Activated naive CD8-positive, alpha-beta T cell treated with anti-CD3 and anti-CD28 coated beads, Interleukin-2, amount 10 ng/mL, durations not matched to agents 7 days and 5 days (primary cell): ENCODE data around the gene FMNL2. TPM values are rescaled to one million over a fixed set of nuclear protein-coding genes. Genes with fewer than 3 reads are reported as not detected.

ENCODE experiments used
- ATAC-seq: fragments of 150-1000 bp; cut with Tn5 transposase; one replicate; pipeline ENCODE4 v1.10.0; 2021; ENCODE audit warnings: low read depth, moderate library complexity
- POLR2A ChIA-PET: fragments of 350-600 bp; sonication (Branson Sonifier 250); formaldehyde crosslinking; loops from one replicate; lab custom pipeline; 2021; ENCODE audit warnings: antibody characterized with exemption; lab: Charles Lee
- DNase-seq: peaks from one replicate; pipeline ENCODE4 v3.0.0; 2021
- H3K27ac Mint-ChIP-seq: one replicate; pipeline ENCODE4 v1.8.0; 2022; ENCODE audit warnings: mild to moderate bottlenecking, mixed read lengths
- H3K27me3 Mint-ChIP-seq: one replicate; pipeline ENCODE4 v1.8.0; 2022; ENCODE audit warnings: mild to moderate bottlenecking, moderate library complexity, mixed read lengths
- H3K36me3 Mint-ChIP-seq: one replicate; pipeline ENCODE4 v1.8.0; 2021; ENCODE audit warnings: mild to moderate bottlenecking, mixed read lengths
- H3K4me1 Mint-ChIP-seq: one replicate; pipeline ENCODE4 v1.8.0; 2021; ENCODE audit warnings: mixed read lengths
- H3K4me3 Mint-ChIP-seq: one replicate; pipeline ENCODE4 v1.8.0; 2022; ENCODE audit warnings: mild to moderate bottlenecking, moderate library complexity, mixed read lengths
- H3K9me3 Mint-ChIP-seq: one replicate; pipeline ENCODE4 v1.8.0; 2021; ENCODE audit warnings: mixed read lengths
- total RNA-seq, 2 experiments: library from RNA; stranded (reverse); gene quantifications; one replicate each; pipeline ENCODE4 v1.2.3, GENCODE V29; 2021

Gene FMNL2
- total RNA-seq, 2 experiments from 2014 or later, result 0.37 to 0.42 TPM

DNA sequence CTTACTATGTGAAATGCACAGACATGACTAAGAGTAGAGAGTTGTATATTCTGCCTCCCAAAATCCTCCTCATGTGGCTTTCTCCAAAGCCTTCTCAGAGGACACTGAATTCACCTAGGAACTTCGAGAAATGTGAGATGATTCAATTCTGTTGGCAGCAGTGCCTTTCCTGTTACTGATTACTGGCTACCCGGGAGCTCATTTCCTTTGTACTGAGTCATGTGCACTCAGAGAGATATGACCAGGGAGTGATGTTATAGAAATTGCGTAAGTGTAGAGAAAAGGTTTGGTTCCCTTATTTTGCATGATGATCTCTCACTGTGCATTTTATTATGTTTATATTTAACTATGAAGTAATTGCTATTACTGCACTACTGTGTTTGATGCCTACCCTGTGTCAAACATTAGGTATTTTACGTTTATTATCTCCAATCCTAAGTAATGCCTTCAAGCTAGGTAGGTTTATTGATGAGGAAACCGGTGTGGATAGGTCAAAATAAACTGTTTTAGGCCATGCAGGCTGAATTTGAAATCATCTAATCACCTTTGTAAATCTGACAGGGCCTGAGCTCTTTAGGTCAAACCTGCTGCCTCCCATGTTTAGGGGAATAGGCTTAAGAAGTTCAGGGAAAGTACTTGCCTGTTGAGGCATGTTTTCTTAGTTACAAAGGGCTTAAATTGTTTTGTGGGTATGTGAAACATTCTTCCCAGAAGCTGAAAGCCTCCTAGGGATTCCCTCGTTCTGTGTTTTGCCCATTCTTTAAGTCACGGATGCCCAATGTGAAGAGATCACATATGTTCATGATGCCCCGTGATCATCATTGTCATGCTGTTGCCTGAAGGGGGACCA lies 86.8 kb downstream of the FMNL2 start:
- no peak overlapping the region for H3K4me3 Mint-ChIP-seq
- no peak overlapping the region for H3K27ac Mint-ChIP-seq
- H3K36me3 Mint-ChIP-seq, result no peaks in the 10 kb centered on the region
- POLR2A ChIA-PET, result no interaction called here
- H3K27me3 Mint-ChIP-seq, result peaks cover 17% of the 10 kb centered on the region
- no peaks in the 10 kb centered on the region for H3K4me1 Mint-ChIP-seq
- DNase-seq, result no peak
- H3K9me3 Mint-ChIP-seq, result no peaks in the 10 kb centered on the region
- no peak for ATAC-seq

DNA sequence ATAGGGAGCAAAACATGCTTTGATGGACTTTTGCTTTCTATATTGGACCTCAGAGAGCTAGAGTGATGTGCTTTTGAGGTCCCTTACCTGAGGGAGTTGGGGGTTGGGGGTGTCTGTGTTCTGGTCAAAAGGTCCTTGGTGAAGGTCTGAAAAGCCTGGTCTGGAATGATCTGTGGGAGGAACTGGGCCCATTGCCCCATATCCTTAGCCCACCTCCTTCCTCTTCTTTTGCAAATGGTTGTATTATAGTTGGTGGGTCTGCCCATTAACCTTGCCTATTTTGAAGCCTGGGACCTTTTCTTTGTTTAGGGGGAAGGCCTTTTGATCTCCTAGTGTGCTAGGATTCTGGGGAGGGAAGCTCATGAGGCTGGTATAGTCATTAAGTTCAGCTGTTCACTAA lies 88.7 kb downstream of the FMNL2 start:
- no peak overlapping the region for H3K4me3 Mint-ChIP-seq
- H3K9me3 Mint-ChIP-seq, result no peaks in the 10 kb centered on the region
- no peaks in the 10 kb centered on the region for H3K36me3 Mint-ChIP-seq
- H3K27me3 Mint-ChIP-seq, result peaks cover 17% of the 10 kb centered on the region
- no peak overlapping the region for H3K27ac Mint-ChIP-seq
- no peaks in the 10 kb centered on the region for H3K4me1 Mint-ChIP-seq
- DNase-seq (no peak), ATAC-seq (no peak)
- POLR2A ChIA-PET, result no interaction called here

DNA sequence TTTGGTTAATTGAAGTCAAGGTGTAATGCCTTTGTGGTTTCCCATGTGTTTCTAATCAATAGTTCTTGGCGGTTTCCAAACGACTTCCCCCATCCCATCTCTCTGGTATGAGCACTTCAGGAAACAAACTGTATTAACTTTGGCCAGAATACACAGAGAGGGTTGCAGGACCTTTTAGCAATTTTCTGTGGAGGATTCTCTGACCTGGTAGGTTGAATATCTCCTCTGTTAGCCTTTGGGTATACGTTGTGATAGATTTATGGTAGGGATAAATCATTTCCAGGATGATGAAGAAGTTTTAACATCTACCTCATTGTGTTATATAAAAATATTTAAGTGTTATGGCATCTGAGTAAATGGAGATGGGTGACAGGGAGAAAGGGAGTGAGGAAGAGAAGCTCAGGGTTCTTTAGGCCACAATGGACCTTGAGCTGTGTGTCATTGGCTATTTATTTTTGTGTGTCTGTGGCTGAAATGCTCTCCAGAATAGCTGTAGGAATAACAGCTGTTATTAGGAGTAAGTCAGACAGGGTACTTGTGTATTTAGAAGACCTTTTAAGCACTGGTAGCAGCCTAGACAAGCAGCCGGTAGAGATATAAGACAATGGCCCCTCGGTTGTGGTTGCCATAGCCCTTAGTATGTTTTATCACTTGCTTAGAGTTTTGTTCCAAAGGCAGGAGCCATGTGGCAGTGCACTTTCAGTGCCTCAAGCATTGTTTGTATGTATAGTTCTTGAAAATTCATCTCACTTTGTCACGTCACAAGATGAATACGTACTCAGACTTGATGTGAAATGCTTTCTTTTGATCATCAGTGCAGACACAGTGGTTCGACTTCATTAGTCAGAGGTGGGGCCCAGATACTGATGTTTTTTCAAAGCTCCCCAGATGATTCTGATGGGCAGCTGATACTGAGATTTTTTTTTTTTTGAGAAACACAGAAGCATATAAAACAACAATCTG lies 91.1 kb downstream of the FMNL2 start:
- POLR2A ChIA-PET, result no interaction called here
- Mint-ChIP-seq H3K36me3 (no peaks in the 10 kb centered on the region), H3K4me3 (no peak overlapping the region), H3K27ac (no peak overlapping the region), H3K9me3 (no peaks in the 10 kb centered on the region), H3K27me3 (peaks cover 7% of the 10 kb centered on the region), H3K4me1 (no peaks in the 10 kb centered on the region)
- ATAC-seq, result no peak
- DNase-seq, result no peak

DNA sequence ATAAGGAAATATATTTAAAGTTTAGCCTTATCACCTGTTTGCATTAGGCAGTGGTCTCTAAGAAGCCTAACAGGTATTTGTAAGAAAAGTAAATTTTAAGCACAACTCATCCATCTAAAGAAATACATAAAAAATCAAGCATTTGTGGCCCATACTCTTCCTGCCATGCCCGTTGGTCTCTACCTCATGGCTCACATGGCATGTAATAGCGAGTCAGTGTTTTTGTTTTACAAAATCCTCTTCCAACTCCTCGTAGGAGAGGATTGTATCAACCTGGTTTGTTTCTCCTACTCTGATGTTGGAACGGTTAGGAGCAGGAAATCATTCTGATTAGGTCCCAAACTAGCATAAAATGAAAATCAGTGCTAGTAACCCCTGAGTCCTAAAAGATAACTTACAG lies 91.8 kb downstream of the FMNL2 start:
- ATAC-seq, result no peak
- H3K4me1 Mint-ChIP-seq, result no peaks in the 10 kb centered on the region
- POLR2A ChIA-PET, result no interaction called here
- no peak overlapping the region for H3K4me3 Mint-ChIP-seq
- no peak overlapping the region for H3K27ac Mint-ChIP-seq
- H3K36me3 Mint-ChIP-seq, result no peaks in the 10 kb centered on the region
- DNase-seq, result no peak
- H3K27me3 Mint-ChIP-seq, result no peaks in the 10 kb centered on the region
- H3K9me3 Mint-ChIP-seq, result no peaks in the 10 kb centered on the region

DNA sequence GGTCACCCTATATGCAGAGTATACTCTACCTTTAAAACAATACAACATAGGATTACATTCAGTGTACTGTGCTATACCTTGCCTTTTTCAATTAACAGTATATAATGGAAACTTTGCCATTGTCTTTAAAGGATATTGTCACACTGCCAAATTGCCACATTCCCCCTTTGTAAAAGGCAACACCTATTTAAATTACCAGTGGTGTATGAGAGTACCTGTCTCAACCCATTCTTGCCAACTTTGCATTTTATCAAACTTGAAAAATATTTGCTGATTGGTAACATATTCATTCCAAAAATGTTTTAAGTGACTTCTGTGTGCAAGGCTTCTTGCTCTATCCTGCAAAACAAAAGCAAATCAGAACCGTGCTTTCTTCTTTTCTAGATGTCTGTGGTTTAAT lies 92.9 kb downstream of the FMNL2 start:
- H3K9me3 Mint-ChIP-seq, result no peaks in the 10 kb centered on the region
- H3K36me3 Mint-ChIP-seq, result no peaks in the 10 kb centered on the region
- H3K27me3 Mint-ChIP-seq, result no peaks in the 10 kb centered on the region
- no peak overlapping the region for H3K4me3 Mint-ChIP-seq
- H3K27ac Mint-ChIP-seq, result no peak overlapping the region
- no peak for ATAC-seq
- POLR2A ChIA-PET, result no interaction called here
- no peaks in the 10 kb centered on the region for H3K4me1 Mint-ChIP-seq
- no peak for DNase-seq

DNA sequence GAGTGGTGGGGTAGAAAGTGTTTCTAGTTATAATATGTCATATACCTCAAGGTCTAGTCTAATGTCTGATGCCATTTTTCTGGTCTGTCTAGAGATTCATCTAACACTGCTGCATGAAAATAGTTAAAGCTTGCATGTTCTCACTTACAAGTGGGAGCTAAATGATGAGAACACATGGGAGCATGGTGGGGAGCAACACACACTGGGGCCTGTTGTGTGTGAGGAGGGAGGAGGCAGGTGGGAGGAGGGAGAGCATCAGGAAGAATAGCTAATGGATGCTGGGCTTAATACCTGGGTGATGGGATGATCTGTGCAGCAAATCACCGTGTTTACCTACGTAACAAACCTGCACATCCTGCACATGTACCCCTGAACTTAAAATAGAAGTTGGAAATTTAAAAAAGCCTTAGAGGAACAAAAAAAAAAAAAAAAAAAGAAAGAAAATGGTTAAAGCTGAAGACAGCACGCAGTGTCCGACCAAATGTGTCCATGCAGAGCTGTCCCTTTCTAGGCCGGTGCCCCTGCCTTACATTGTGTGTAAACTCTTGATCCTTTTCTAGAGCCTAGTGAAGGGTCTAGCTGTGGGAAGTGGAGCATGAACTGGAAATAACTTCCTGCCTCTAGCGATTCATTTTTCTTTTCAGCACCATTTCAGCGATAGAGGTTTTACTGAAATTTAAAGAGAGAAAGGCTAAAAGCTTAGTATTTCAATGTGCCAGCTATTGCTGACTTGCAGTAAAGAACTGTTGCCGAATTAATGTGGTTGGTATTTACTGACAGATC lies 94.0 kb downstream of the FMNL2 start:
- POLR2A ChIA-PET, result no interaction called here
- H3K27me3 Mint-ChIP-seq, result no peaks in the 10 kb centered on the region
- H3K27ac Mint-ChIP-seq, result no peak overlapping the region
- ATAC-seq (no peak), DNase-seq (no peak)
- no peaks in the 10 kb centered on the region for H3K36me3 Mint-ChIP-seq
- H3K4me1 Mint-ChIP-seq, result no peaks in the 10 kb centered on the region
- H3K9me3 Mint-ChIP-seq, result no peaks in the 10 kb centered on the region
- H3K4me3 Mint-ChIP-seq, result no peak overlapping the region

DNA sequence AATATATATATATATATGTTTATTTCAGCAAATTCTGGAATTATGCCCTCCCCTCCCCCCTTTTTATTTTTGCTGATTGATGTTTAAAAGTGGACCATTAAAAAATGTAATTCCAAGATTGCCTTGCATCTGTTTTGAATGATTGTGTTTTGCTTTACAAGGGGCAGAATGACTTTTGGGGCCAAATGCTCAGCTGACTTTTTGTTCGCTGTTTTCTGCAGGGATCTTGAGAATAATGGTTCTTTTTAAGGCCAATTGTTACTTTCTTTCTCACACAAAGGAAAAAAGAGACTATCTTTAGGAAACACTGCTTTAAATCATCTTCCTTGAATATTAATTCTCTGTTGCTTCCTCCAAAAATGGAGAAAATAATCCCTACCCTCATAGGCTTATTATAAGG lies 95.9 kb downstream of the FMNL2 start:
- no peaks in the 10 kb centered on the region for H3K9me3 Mint-ChIP-seq
- no peak for DNase-seq
- POLR2A ChIA-PET, result no interaction called here
- no peak for ATAC-seq
- H3K27ac Mint-ChIP-seq, result no peak overlapping the region
- H3K4me3 Mint-ChIP-seq, result no peak overlapping the region
- H3K4me1 Mint-ChIP-seq, result no peaks in the 10 kb centered on the region
- no peaks in the 10 kb centered on the region for H3K27me3 Mint-ChIP-seq
- H3K36me3 Mint-ChIP-seq, result no peaks in the 10 kb centered on the region

DNA sequence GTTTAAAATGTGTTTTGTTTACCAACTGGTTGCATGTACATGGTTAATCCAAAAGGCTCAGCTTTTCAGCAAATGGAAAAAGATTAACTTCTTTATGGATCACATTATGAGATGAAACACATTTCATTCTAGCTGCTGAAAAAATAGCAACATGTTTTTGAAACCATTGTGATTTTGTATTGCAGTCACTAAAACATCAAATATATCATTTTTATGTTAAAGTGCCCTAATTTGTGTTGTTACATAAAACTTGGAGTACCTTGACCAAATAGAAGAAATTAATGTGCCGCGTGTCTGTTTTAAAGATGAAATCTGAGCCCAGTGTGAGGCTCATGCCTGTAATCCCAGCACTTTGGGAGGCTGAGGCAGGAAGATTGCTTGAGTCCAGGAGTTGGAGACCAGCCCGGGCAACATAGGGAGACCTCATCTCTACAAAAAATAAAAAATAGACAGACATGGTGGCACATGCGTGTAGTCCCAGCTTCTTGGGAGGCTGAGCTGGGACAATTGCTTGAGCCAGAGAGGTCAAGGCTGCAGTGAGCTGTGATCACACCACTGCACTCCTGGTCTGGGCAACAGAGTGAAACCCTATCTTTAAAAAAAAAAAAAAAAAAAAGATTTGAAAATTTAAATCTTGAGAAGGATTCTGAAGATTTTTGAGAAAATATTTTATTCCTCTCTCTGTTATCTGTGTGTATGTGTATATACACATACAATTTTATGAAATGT lies 96.6 kb downstream of the FMNL2 start:
- no peaks in the 10 kb centered on the region for H3K36me3 Mint-ChIP-seq
- no peak overlapping the region for H3K4me3 Mint-ChIP-seq
- POLR2A ChIA-PET, result no interaction called here
- DNase-seq, result no peak
- H3K9me3 Mint-ChIP-seq, result no peaks in the 10 kb centered on the region
- peaks cover 2% of the 10 kb centered on the region for H3K27me3 Mint-ChIP-seq
- ATAC-seq, result no peak
- no peaks in the 10 kb centered on the region for H3K4me1 Mint-ChIP-seq
- no peak overlapping the region for H3K27ac Mint-ChIP-seq

DNA sequence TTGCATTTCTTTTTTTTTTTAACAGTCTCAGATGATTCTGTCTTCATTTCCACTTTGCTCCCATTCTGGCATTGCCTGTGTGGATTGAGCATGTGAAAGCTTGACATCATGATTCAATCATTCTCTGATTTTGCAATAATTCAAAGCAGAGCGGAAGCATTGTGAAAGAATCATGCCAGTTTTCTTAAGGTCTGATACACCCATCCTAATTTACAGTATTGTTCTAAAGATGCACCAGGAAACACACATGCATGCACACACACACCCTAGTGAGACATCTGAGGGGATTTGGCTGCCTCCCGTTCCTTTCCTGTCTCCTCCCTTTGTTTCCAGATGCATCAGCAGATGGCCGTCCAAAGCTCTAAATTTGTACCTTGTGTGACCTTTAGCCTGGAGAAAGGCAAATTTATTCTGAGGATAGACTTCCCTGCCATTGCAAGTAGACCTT lies 97.3 kb downstream of the FMNL2 start:
- peaks cover 2% of the 10 kb centered on the region for H3K27me3 Mint-ChIP-seq
- no peak overlapping the region for H3K27ac Mint-ChIP-seq

DNA sequence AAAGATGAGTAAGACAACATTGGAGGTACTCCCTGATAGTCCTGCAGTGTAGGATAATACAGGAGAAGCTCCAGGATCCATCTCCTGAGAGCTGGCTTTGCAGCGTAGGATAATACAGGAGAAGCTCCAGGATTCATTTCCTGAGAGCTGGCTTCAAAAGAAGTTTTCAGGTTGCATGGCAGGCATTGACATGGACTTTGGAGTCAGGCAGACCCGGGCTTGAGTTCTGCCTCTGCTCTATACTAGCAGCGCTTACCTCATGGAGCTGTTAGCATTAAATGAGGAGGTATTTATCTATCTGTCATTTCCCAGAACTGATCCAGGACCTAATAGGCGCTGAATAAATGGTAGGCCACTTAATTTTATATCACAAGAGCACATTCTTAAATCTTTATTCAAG lies 97.8 kb downstream of the FMNL2 start:
- Mint-ChIP-seq H3K4me3 (no peak overlapping the region), H3K36me3 (no peaks in the 10 kb centered on the region), H3K9me3 (no peaks in the 10 kb centered on the region), H3K27me3 (peaks cover 2% of the 10 kb centered on the region), H3K27ac (no peak overlapping the region), H3K4me1 (no peaks in the 10 kb centered on the region)
- no peak for DNase-seq
- no peak for ATAC-seq
- POLR2A ChIA-PET, result no interaction called here

More for the DNA sequence above, 97.3 kb downstream of the FMNL2 start:
- ATAC-seq (no peak), DNase-seq (no peak)
- POLR2A ChIA-PET, result no interaction called here
- no peaks in the 10 kb centered on the region for H3K36me3 Mint-ChIP-seq
- no peaks in the 10 kb centered on the region for H3K9me3 Mint-ChIP-seq
- no peak overlapping the region for H3K4me3 Mint-ChIP-seq
- H3K4me1 Mint-ChIP-seq, result no peaks in the 10 kb centered on the region

DNA sequence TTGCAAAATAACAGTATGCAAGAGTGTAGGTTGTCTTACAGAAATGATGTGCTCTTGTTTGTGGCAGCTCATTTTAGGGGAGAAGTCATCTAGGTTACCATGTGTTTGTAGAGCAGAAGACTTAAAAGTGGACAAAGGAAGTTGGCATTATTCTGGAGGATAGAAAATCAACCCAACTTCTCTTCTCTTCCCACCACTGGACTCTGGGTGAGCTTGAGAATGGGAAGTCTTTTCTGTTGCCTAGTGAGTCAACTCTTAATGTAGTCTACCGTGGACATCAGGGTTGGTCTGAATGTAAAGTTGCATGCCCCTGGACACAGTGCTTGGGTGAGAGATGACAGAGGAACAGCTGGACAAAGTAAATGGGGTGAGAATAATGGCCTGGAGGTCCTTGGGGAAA lies 98.3 kb downstream of the FMNL2 start:
- POLR2A ChIA-PET, result no interaction called here
- DNase-seq, result no peak
- H3K36me3 Mint-ChIP-seq, result no peaks in the 10 kb centered on the region
- H3K4me1 Mint-ChIP-seq, result no peaks in the 10 kb centered on the region
- H3K27me3 Mint-ChIP-seq, result peaks cover 3% of the 10 kb centered on the region
- ATAC-seq, result no peak
- H3K9me3 Mint-ChIP-seq, result no peaks in the 10 kb centered on the region
- no peak overlapping the region for H3K27ac Mint-ChIP-seq
- H3K4me3 Mint-ChIP-seq, result no peak overlapping the region

DNA sequence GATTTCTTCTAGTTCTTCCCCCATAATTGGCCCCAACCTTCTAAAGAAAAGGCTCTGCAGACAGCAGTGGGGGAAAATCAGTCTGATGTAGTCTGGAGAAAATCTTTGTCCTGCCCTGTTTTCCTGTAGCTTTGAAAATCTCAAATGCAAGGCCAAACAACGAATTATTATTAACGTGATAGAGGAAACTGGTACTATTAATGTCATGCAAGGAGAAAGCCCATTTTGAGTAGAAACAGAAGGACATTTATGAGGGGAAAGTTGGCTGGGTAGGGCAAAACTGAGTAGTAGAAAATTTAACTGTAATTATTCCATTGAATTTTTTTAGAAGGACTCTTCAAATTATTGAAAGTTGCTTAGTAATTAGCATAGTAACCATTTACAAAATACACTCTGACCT lies 98.8 kb downstream of the FMNL2 start:
- ATAC-seq, result no peak
- no peak overlapping the region for H3K27ac Mint-ChIP-seq
- no peaks in the 10 kb centered on the region for H3K9me3 Mint-ChIP-seq
- DNase-seq, result no peak
- H3K4me3 Mint-ChIP-seq, result no peak overlapping the region
- peaks cover 6% of the 10 kb centered on the region for H3K27me3 Mint-ChIP-seq
- no peaks in the 10 kb centered on the region for H3K4me1 Mint-ChIP-seq
- H3K36me3 Mint-ChIP-seq, result no peaks in the 10 kb centered on the region
- POLR2A ChIA-PET, result no interaction called here
